ENCODE measurements around the gene MBIP.

DNA sequence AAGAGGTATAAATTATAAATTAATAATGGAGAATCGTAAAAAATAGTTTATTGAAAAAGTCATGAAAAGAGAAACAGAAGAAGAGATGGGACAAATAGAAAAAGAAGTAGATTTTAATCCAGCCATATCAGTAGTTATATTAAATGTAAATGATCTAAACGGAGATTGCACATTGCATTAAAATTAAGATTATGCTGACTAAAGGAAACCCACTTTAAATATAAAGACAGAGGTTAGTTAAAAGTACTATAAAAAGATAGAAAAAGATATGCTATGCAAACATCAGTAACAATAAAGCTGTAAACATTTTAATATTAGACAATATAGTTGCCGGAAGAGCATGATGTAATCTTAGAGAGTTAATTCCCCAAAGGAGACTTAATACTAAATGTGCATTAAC is 5.4 kb upstream of the MBIP start:
- no peak for TF ChIP-seq GATA3 (IDR thresholded peaks at IDR 0.05; ENCODE audit: low read depth, low read length)
- no peak for TF ChIP-seq GATA2 (IDR thresholded peaks at IDR 0.05; ENCODE audit: low read depth, low read length)

Data from SH-SY5Y (cell line).